Measurements from ENCODE around the gene C22orf23.

GRCh38 chr22:37985751-37986281 lies 32.4 kb upstream of the C22orf23 start:
- TF ChIP-seq EZH2phosphoT487 (IDR thresholded peaks at IDR 0.05; ENCODE audit: borderline replicate concordance) (no peak), POLR2A (IDR thresholded peaks at IDR 0.05; ENCODE audit: borderline replicate concordance, extremely low read depth, insufficient read depth, insufficient read length) (no peak), REST (IDR thresholded peaks at IDR 0.05; ENCODE audit: low read depth) (no peak), CTCF (IDR thresholded peaks at IDR 0.05 in 2 of 3, conservative IDR thresholded peaks at IDR 0.05 in 1 of 3; ENCODE audit: borderline replicate concordance in 1 of 3, insufficient read depth in 1 of 3, low read depth in 2 of 3, low read length in 2 of 3) (no peak), YY1 (IDR thresholded peaks at IDR 0.05; ENCODE audit: extremely low read depth, insufficient replicate concordance, low read depth, low read length) (no peak), ZNF274 (IDR thresholded peaks at IDR 0.05; ENCODE audit: low read depth, low read length) (no peak), EZH2 (IDR thresholded peaks at IDR 0.05) (no peak), POLR2AphosphoS5 (IDR thresholded peaks at IDR 0.05; ENCODE audit: low read depth, low read length) (no peak), MAX (IDR thresholded peaks at IDR 0.05) (no peak), RAD21 (IDR thresholded peaks at IDR 0.05; ENCODE audit: low read depth) (no peak)
